HCT116 (cell line): ENCODE results near the gene TNRC6C. TPM values are rescaled to one million over a fixed set of nuclear protein-coding genes. Genes with fewer than 3 reads are reported as not detected.
A peak's percentile ranks its signal among the peaks of the same experiment; 100 is the strongest.

Source experiments
- ATAC-seq: fragments of 200-7000 bp; cut with Tn5 transposase; 2 replicates; pipeline ENCODE4 v1.9.1; 2020; ENCODE audit warnings: mild to moderate bottlenecking, moderate library complexity
- BruUV-seq: library from RNA; stranded (reverse); fragments of 400-500 nt; replicated peaks from 2 replicates; lab custom pipeline; 2021; lab: Mats Ljungman, UMichigan
- CTCF ChIA-PET: fragments of 300-600 bp; sonication (Branson Sonifier 250); formaldehyde crosslinking; loops from one replicate; lab custom pipeline; 2021; ENCODE audit warnings: antibody characterized with exemption; lab: Charles Lee
- POLR2A ChIA-PET: fragments of 300-600, 350-600 bp; sonication (Branson Sonifier 250); formaldehyde crosslinking; loops from one replicate; lab custom pipeline; 2021; ENCODE audit warnings: antibody characterized with exemption; lab: Charles Lee
- RAD21 ChIA-PET, 2 experiments: fragments of 300-600 bp; sonication (Branson Sonifier 250); formaldehyde crosslinking; loops; one replicate each; lab custom pipeline; 2023; ENCODE audit warnings: low total read pairs in 2 of 2; ENCODE audit not compliant: uncharacterized antibody in 2 of 2, unreplicated experiment in 2 of 2, low non-redundant PET in 1 of 2; lab: Charles Lee
- DNase-seq: peaks from one replicate; pipeline ENCODE4 v3.0.0-alpha.2; 2010; ENCODE audit warnings: low read depth, low spot score
- H2AFZ ChIP-seq: fragments of 200-600 bp; shearing (Covaris generic), sonication (generic); 2 replicates; pipeline ENCODE4 v1.6.1; 2017; ENCODE audit warnings: low read depth, mixed run types, mixed read lengths, antibody characterized with exemption, low read length; ENCODE audit not compliant: poor library complexity, severe bottlenecking
- H3K27ac ChIP-seq: 2 replicates; pipeline ENCODE4 v1.5.1; 2012; ENCODE audit warnings: low read depth, low read length
- H3K27me3 ChIP-seq: fragments of 200-600 bp; sonication (generic); 2 replicates; pipeline ENCODE4 v1.6.1; 2016; ENCODE audit warnings: mixed run types, low read length, mixed read lengths; ENCODE audit not compliant: insufficient read depth
- H3K36me3 ChIP-seq, 2 experiments: fragments of 200-500 bp in 1 of 2; fragments of 200-600 bp in 1 of 2; sonication (Bioruptor generic) in 1 of 2; sonication (generic) in 1 of 2; 2 replicates each; pipeline versions ENCODE4 v1.5.1 to v1.6.1; 2014 to 2016; ENCODE audit warnings: low read length in 2 of 2, inconsistent platforms in 1 of 2, mixed read lengths in 1 of 2, mixed run types in 1 of 2; ENCODE audit not compliant: insufficient read depth in 2 of 2, control insufficient read depth in 1 of 2
- H3K4me1 ChIP-seq, 2 experiments: fragments of 200-600 bp in 1 of 2; sonication (generic) in 1 of 2; 2 replicates each; pipeline versions ENCODE4 v1.5.1 to v1.6.1; 2012 to 2017; ENCODE audit warnings: low read length in 2 of 2, inconsistent platforms in 1 of 2, mild to moderate bottlenecking in 1 of 2, mixed read lengths in 1 of 2, mixed run types in 1 of 2, moderate library complexity in 1 of 2; ENCODE audit not compliant: insufficient read depth in 2 of 2, control insufficient read depth in 1 of 2
- H3K4me2 ChIP-seq: fragments of 200-600 bp; sonication (generic); 2 replicates; pipeline ENCODE4 v1.6.1; 2017; ENCODE audit warnings: mixed run types, low read length, mixed read lengths
- H3K4me3 ChIP-seq, 2 experiments: fragments of 200-600 bp in 1 of 2; sonication (generic) in 1 of 2; replicated peaks in 1 of 2; 2 replicates each; pipeline ENCODE4 v1.5.1; 2011 to 2016; ENCODE audit warnings: low read length in 2 of 2, control low read depth in 1 of 2, low read depth in 1 of 2, mild to moderate bottlenecking in 1 of 2, mixed read lengths in 1 of 2, mixed run types in 1 of 2
- H3K79me2 ChIP-seq: fragments of 200-600 bp; sonication (generic); 2 replicates; pipeline ENCODE4 v1.6.1; 2017; ENCODE audit warnings: mild to moderate bottlenecking, mixed run types, low read length, moderate library complexity, mixed read lengths; ENCODE audit not compliant: insufficient read depth
- H3K9ac ChIP-seq: fragments of 200-600 bp; sonication (generic); 2 replicates; pipeline ENCODE4 v1.6.1; 2016; ENCODE audit warnings: low read length, mixed read lengths
- H3K9me2 ChIP-seq: fragments of 200-600 bp; sonication (generic), shearing (Covaris generic); 2 replicates; pipeline ENCODE4 v1.6.1; 2017; ENCODE audit warnings: mixed run types, mild to moderate bottlenecking, moderate library complexity; ENCODE audit not compliant: insufficient read depth
- H3K9me3 ChIP-seq, 2 experiments: fragments of 200-500 bp in 1 of 2; fragments of 200-600 bp in 1 of 2; sonication (Bioruptor generic) in 1 of 2; sonication (generic) in 1 of 2; 2 replicates each; pipeline ENCODE4 v1.6.1; 2014 to 2017; ENCODE audit warnings: low read length in 2 of 2, mixed read lengths in 2 of 2, inconsistent platforms in 1 of 2, low read depth in 1 of 2, mild to moderate bottlenecking in 1 of 2, mixed run types in 1 of 2, moderate library complexity in 1 of 2; ENCODE audit not compliant: control insufficient read depth in 1 of 2, insufficient read depth in 1 of 2
- H4K20me1 ChIP-seq: fragments of 200-600 bp; sonication (generic), shearing (Covaris generic); 2 replicates; pipeline ENCODE4 v1.6.1; 2017; ENCODE audit warnings: mixed run types, mild to moderate bottlenecking, moderate library complexity; ENCODE audit not compliant: insufficient read depth
- ATF3 ChIP-seq: IDR thresholded peaks from 2 replicates; pipeline ENCODE4 v1.6.1; 2012
- CBX3 ChIP-seq: IDR thresholded peaks from 2 replicates; pipeline ENCODE4 v1.6.1; 2012; ENCODE audit warnings: low read depth
- CTCF ChIP-seq, 3 experiments: fragments of 200-600 bp in 1 of 3; sonication (generic) in 1 of 3; IDR thresholded peaks in 2 of 3; conservative IDR thresholded peaks in 1 of 3; 2 replicates each; pipeline ENCODE4 v1.5.1; 2012 to 2017; ENCODE audit warnings: low read depth in 2 of 3, low read length in 2 of 3, antibody characterized with exemption in 1 of 3, borderline replicate concordance in 1 of 3, control low read depth in 1 of 3, mild to moderate bottlenecking in 1 of 3, mixed read lengths in 1 of 3, mixed run types in 1 of 3, moderate library complexity in 1 of 3; ENCODE audit not compliant: insufficient read depth in 1 of 3
- JUND ChIP-seq: IDR thresholded peaks from 2 replicates; pipeline ENCODE4 v1.6.1; 2012
- MAX ChIP-seq: IDR thresholded peaks from 2 replicates; pipeline ENCODE4 v1.6.1; 2012
- RAD21 ChIP-seq: IDR thresholded peaks from 2 replicates; pipeline ENCODE4 v1.6.1; 2012; ENCODE audit warnings: low read depth, mild to moderate bottlenecking
- REST ChIP-seq: IDR thresholded peaks from 2 replicates; pipeline ENCODE4 v1.6.1; 2012; ENCODE audit warnings: low read depth
- SRF ChIP-seq: IDR thresholded peaks from 2 replicates; pipeline ENCODE4 v1.6.1; 2012; ENCODE audit warnings: low read depth
- YY1 ChIP-seq: IDR thresholded peaks from 2 replicates; pipeline ENCODE4 v1.6.1; 2011; ENCODE audit warnings: low read length, low read depth, moderate library complexity, mild to moderate bottlenecking; ENCODE audit not compliant: insufficient replicate concordance; ENCODE audit errors: extremely low read depth
- ZNF274 ChIP-seq: fragments of 200-500 bp; sonication (Bioruptor generic); IDR thresholded peaks from 2 replicates; pipeline ENCODE4 v1.6.1; 2014; ENCODE audit warnings: mild to moderate bottlenecking, low read depth, low read length, inconsistent platforms
- intact Hi-C: fragments of 100-400 bp; cut with micrococcal nuclease; formaldehyde crosslinking; loops from 2 replicates; pipeline ENCODE4 v1.10.0; 2022
- total RNA-seq: library from RNA; stranded (reverse); gene quantifications from one replicate; pipeline ENCODE4 v1.2.1, GENCODE V29; 2021; ENCODE audit not compliant: unreplicated experiment

Gene TNRC6C
- total RNA-seq, 1 experiment from 2014 or later, result 23.4 TPM

- Histone ChIP-seq H3K4me3 (no peak overlapping the region), H3K27me3 (peaks cover 31% of the 10 kb centered on the region), H4K20me1 (no peaks in the 10 kb centered on the region), H3K4me2 (peak overlapping the region; percentile 30), H3K9me2 (no peaks in the 10 kb centered on the region), H2AFZ (peak overlapping the region; percentile 52), H3K27ac (no peak overlapping the region), H3K9ac (no peak overlapping the region), H3K4me1 (peaks cover 0 to 4% of the 10 kb centered on the region in 2 experiments; a peak in 1 of 4 replicates), H3K79me2 (no peaks in the 10 kb centered on the region), H3K9me3 (no peaks in the 10 kb centered on the region), H3K36me3 (no peaks in the 10 kb centered on the region)
- no TSS peak for BruUV-seq
- peak; percentile 100 for ATAC-seq
- ChIA-PET RAD21 (interaction anchor here (0.7 to 1.4 kb wide), 3 partner anchors 98 to 198 kb away, joined by 3 to 10 read pairs (median 6); no protein-coding TSS in a partner anchor), POLR2A (no interaction called here), CTCF (interaction anchor here (0.6 to 1.2 kb wide), 6 partner anchors 22 to 365 kb away, joined by 3 to 5 read pairs (median 4); no protein-coding TSS in a partner anchor)
- DNase-seq, result peak; percentile 7
- intact Hi-C loops, result loop anchor here (1.0 kb wide), 1 partner anchor 100 kb away; no protein-coding TSS in a partner anchor
- TF ChIP-seq REST, result no peak
- TF ChIP-seq RAD21, result peak; percentile 81
- no peak for TF ChIP-seq CBX3
- TF ChIP-seq CTCF (IDR thresholded peaks at IDR 0.05 in 2 of 3, conservative IDR thresholded peaks at IDR 0.05 in 1 of 3; ENCODE audit: borderline replicate concordance in 1 of 3, insufficient read depth in 1 of 3, low read depth in 2 of 3, low read length in 2 of 3), result peak; percentile 55 to 64 (median 64); a peak in 5 of 6 replicates
- TF ChIP-seq JUND, result no peak
- no peak for TF ChIP-seq ATF3
- TF ChIP-seq MAX, result no peak
- TF ChIP-seq ZNF274, result no peak
- TF ChIP-seq SRF, result no peak
- no peak for TF ChIP-seq YY1
Measured at GRCh38 chr17:77914385-77915254, 43.9 kb upstream of the TNRC6C start.
